IPS-NIHi7 (cell line): ENCODE data around the gene IL4R.
"Not testable (repeated sequence)": the region's sequence is repeated elsewhere in the genome, so short reads cannot be mapped to it uniquely, and the experiment has no call there.

Experiments used
- DNase-seq: peaks from one replicate; pipeline ENCODE4 v3.0.0; 2012; ENCODE audit warnings: mixed read lengths; ENCODE audit errors: extremely low spot score

Gene IL4R

GRCh38 chr16:27404163-27404823, 90.5 kb downstream of the IL4R start:
- DNase-seq, result no peak

- no peak for DNase-seq
Measured at GRCh38 chr16:27405546-27406451, 92.0 kb downstream of the IL4R start.

- DNase-seq, result no peak
Measured at GRCh38 chr16:27406511-27407128, 92.8 kb downstream of the IL4R start.

GRCh38 chr16:27407133-27407532, 93.4 kb downstream of the IL4R start:
- DNase-seq, result no peak

GRCh38 chr16:27408012-27408601, 94.3 kb downstream of the IL4R start:
- DNase-seq, result no peak

- DNase-seq, result peak; percentile 4
Measured at GRCh38 chr16:27408602-27409031, 94.8 kb downstream of the IL4R start.

GRCh38 chr16:27409958-27410357, 96.2 kb downstream of the IL4R start:
- not testable (repeated sequence) for DNase-seq

- DNase-seq, result no peak
Measured at GRCh38 chr16:27410761-27411160, 97.0 kb downstream of the IL4R start.

- no peak for DNase-seq
Measured at GRCh38 chr16:27413956-27414355, 100.2 kb downstream of the IL4R start.
